H1 (cell line): ENCODE results near the gene ANKLE1. TPM values are rescaled to one million over a fixed set of nuclear protein-coding genes. Genes with fewer than 3 reads are reported as not detected.

Experiments
- CTCF ChIA-PET: fragments of 300-600 bp; sonication (Branson Sonifier 250); formaldehyde crosslinking; loops from one replicate; lab custom pipeline; 2021; ENCODE audit not compliant: partially characterized antibody; lab: Charles Lee
- POLR2A ChIA-PET: fragments of 300-600 bp; sonication (Branson Sonifier 250); formaldehyde crosslinking; loops from one replicate; lab custom pipeline; 2021; ENCODE audit warnings: inconsistent platforms; ENCODE audit not compliant: partially characterized antibody; lab: Charles Lee
- DNase-seq, 2 experiments: peaks; one replicate each; pipeline versions ENCODE4 v3.0.0 to v3.0.0-alpha.2; 2010 to 2022; ENCODE audit warnings: low spot score in 2 of 2, low read depth in 1 of 2, mixed read lengths in 1 of 2
- FAIRE-seq: peaks from 2 replicates; lab custom pipeline; 2011; peaks lifted over from hg19 to GRCh38; lab: Jason Lieb, UNC
- H2AFZ ChIP-seq: 2 replicates; pipeline ENCODE4 v1.8.1; 2012; ENCODE audit warnings: low read length, inconsistent platforms
- H2AK5ac ChIP-seq: 2 replicates; pipeline ENCODE4 v1.6.1; 2013; ENCODE audit warnings: low read depth, low read length
- H2BK120ac ChIP-seq: replicated peaks from 2 replicates; pipeline ENCODE3; 2013; ENCODE audit warnings: low read depth, low read length, inconsistent platforms
- H2BK12ac ChIP-seq: 2 replicates; pipeline ENCODE4 v1.6.1; 2013; ENCODE audit warnings: low read depth, low read length
- H2BK15ac ChIP-seq: 2 replicates; pipeline ENCODE4 v1.6.1; 2013; ENCODE audit warnings: low read length
- H2BK20ac ChIP-seq: 2 replicates; pipeline ENCODE4 v1.6.1; 2013; ENCODE audit warnings: low read length
- H2BK5ac ChIP-seq: 2 replicates; pipeline ENCODE4 v1.6.1; 2013; ENCODE audit warnings: low read depth, low read length
- H3K14ac ChIP-seq: 2 replicates; pipeline ENCODE4 v1.6.1; 2013; ENCODE audit warnings: inconsistent platforms; ENCODE audit not compliant: insufficient read length
- H3K18ac ChIP-seq: 2 replicates; pipeline ENCODE4 v1.6.1; 2013; ENCODE audit warnings: low read length; ENCODE audit errors: extremely low read depth
- H3K23ac ChIP-seq: 2 replicates; pipeline ENCODE4 v1.6.1; 2013; ENCODE audit warnings: inconsistent platforms; ENCODE audit not compliant: insufficient read length
- H3K23me2 ChIP-seq: 2 replicates; pipeline ENCODE4 v1.6.1; 2013; ENCODE audit warnings: low read depth, low read length
- H3K27ac ChIP-seq: 2 replicates; pipeline ENCODE4 v1.6.1; 2011; ENCODE audit warnings: low read depth, low read length, inconsistent platforms
- H3K27me3 ChIP-seq, 4 experiments: replicated peaks in 1 of 4; 1 replicate in 1 of 4; 2 replicates in 3 of 4; pipeline versions ENCODE4 v1.6.1 to v1.8.1; 2011 to 2013; ENCODE audit warnings: low read length in 3 of 4, mild to moderate bottlenecking in 3 of 4, inconsistent platforms in 2 of 4, mixed read lengths in 2 of 4, moderate library complexity in 1 of 4; ENCODE audit not compliant: control insufficient read depth in 3 of 4, insufficient read depth in 3 of 4; ENCODE audit errors: extremely low read depth in 1 of 4
- H3K36me3 ChIP-seq, 4 experiments: 2 replicates each; pipeline versions ENCODE4 v1.6.1 to v1.8.1; 2011 to 2013; ENCODE audit warnings: mild to moderate bottlenecking in 4 of 4, low read length in 3 of 4, moderate library complexity in 2 of 4, control low read depth in 1 of 4, inconsistent platforms in 1 of 4; ENCODE audit not compliant: insufficient read depth in 4 of 4, control insufficient read depth in 2 of 4
- H3K4ac ChIP-seq: replicated peaks from 2 replicates; pipeline ENCODE3; 2013; ENCODE audit warnings: low read length, low read depth, mixed read lengths, inconsistent platforms; ENCODE audit not compliant: insufficient read length
- H3K4me1 ChIP-seq, 4 experiments: replicated peaks in 1 of 4; 1 replicate in 1 of 4; 2 replicates in 3 of 4; pipeline versions ENCODE4 v1.6.1 to v1.8.1; 2011 to 2013; ENCODE audit warnings: low read length in 3 of 4, inconsistent platforms in 2 of 4, mixed read lengths in 1 of 4; ENCODE audit not compliant: insufficient read depth in 4 of 4, control insufficient read depth in 3 of 4
- H3K4me2 ChIP-seq, 2 experiments: 2 replicates each; pipeline versions ENCODE4 v1.6.1 to v1.8.1; 2011 to 2013; ENCODE audit warnings: low read depth in 2 of 2, low read length in 2 of 2, control low read depth in 1 of 2, inconsistent platforms in 1 of 2, mild to moderate bottlenecking in 1 of 2; ENCODE audit not compliant: insufficient read depth in 1 of 2
- H3K4me3 ChIP-seq, 4 experiments: fragments of 200-600, 300-600 bp in 1 of 4; sonication (generic), shearing (Covaris generic), sonication (Bioruptor Twin) in 1 of 4; 2 replicates each; pipeline versions ENCODE4 v1.5.1 to v1.8.1; 2011 to 2016; ENCODE audit warnings: low read length in 4 of 4, low read depth in 3 of 4, control low read depth in 2 of 4, inconsistent platforms in 2 of 4, mild to moderate bottlenecking in 2 of 4, mixed read lengths in 1 of 4, moderate library complexity in 1 of 4; ENCODE audit not compliant: insufficient read depth in 2 of 4; ENCODE audit errors: extremely low read depth in 1 of 4
- H3K56ac ChIP-seq: replicated peaks from 2 replicates; pipeline ENCODE3; 2013; ENCODE audit warnings: low read depth, mild to moderate bottlenecking, mixed read lengths, low read length, inconsistent platforms; ENCODE audit not compliant: insufficient read length
- H3K79me1 ChIP-seq: 2 replicates; pipeline ENCODE4 v1.6.1; 2013; ENCODE audit warnings: low read depth, low read length, control low read depth
- H3K79me2 ChIP-seq, 2 experiments: 2 replicates each; pipeline versions ENCODE4 v1.6.1 to v1.8.1; 2012 to 2013; ENCODE audit warnings: low read length in 2 of 2, mild to moderate bottlenecking in 2 of 2, inconsistent platforms in 1 of 2; ENCODE audit not compliant: insufficient read depth in 2 of 2, control insufficient read depth in 1 of 2
- H3K9ac ChIP-seq, 4 experiments: replicated peaks in 1 of 4; 1 replicate in 1 of 4; 2 replicates in 3 of 4; pipeline versions ENCODE4 v1.6.1 to v1.8.1; 2011 to 2013; ENCODE audit warnings: low read depth in 3 of 4, low read length in 3 of 4, control low read depth in 2 of 4, mild to moderate bottlenecking in 2 of 4, moderate library complexity in 2 of 4, inconsistent platforms in 1 of 4; ENCODE audit errors: extremely low read depth in 1 of 4
- H3K9me3 ChIP-seq, 2 experiments: 2 replicates each; pipeline versions ENCODE4 v1.6.1 to v1.8.1; 2012 to 2013; ENCODE audit warnings: mild to moderate bottlenecking in 2 of 2, moderate library complexity in 2 of 2, control low read depth in 1 of 2, inconsistent platforms in 1 of 2, low read depth in 1 of 2, low read length in 1 of 2, mixed read lengths in 1 of 2; ENCODE audit not compliant: insufficient read depth in 2 of 2
- H4K20me1 ChIP-seq, 2 experiments: replicated peaks in 1 of 2; 2 replicates each; pipeline versions ENCODE3 to v1.8.1; 2011 to 2013; ENCODE audit warnings: inconsistent platforms in 2 of 2, low read length in 2 of 2, mild to moderate bottlenecking in 1 of 2; ENCODE audit not compliant: insufficient read depth in 2 of 2, control insufficient read depth in 1 of 2
- H4K5ac ChIP-seq: 2 replicates; pipeline ENCODE4 v1.6.1; 2013; ENCODE audit warnings: low read length, low read depth, mixed read lengths, inconsistent platforms; ENCODE audit not compliant: insufficient read length
- H4K8ac ChIP-seq: 2 replicates; pipeline ENCODE4 v1.8.0; 2013; ENCODE audit warnings: mild to moderate bottlenecking, moderate library complexity, low read length, inconsistent platforms; ENCODE audit not compliant: insufficient read depth; ENCODE audit errors: extremely low read depth
- H4K91ac ChIP-seq: replicated peaks from 2 replicates; pipeline ENCODE3; 2013; ENCODE audit warnings: low read length, mixed read lengths, inconsistent platforms; ENCODE audit not compliant: insufficient read length
- CBX8 ChIP-seq: fragments of 300-800, 300-1000 bp; sonication (generic); IDR thresholded peaks from 2 replicates; pipeline ENCODE4 v1.7.1; 2016; ENCODE audit warnings: low read depth, low read length, borderline replicate concordance
- CHD1 ChIP-seq: IDR thresholded peaks from 2 replicates; pipeline ENCODE4 v1.6.1; 2012; ENCODE audit warnings: low read depth, low read length, improper control_type of control experiment
- GTF2F1 ChIP-seq: IDR thresholded peaks from 2 replicates; pipeline ENCODE4 v1.6.1; 2012; ENCODE audit warnings: low read depth, low read length, improper control_type of control experiment, borderline replicate concordance
- SAP30 ChIP-seq: fragments of 300-600 bp; sonication (generic); IDR thresholded peaks from 2 replicates; pipeline ENCODE4 v1.7.1; 2012; ENCODE audit warnings: low read length, moderate library complexity, mild to moderate bottlenecking, inconsistent platforms; ENCODE audit not compliant: insufficient read depth, insufficient replicate concordance
- WGBS, 2 experiments: shearing (Covaris generic) in 1 of 2; methylation state at CpG; one replicate each; pipeline versions ENCODE4 v1.1.6 to v1.1.7; 2013 to 2015; ENCODE audit warnings: low lambda C conversion rate in 2 of 2, mixed read lengths in 2 of 2, inconsistent platforms in 1 of 2, low coverage in 1 of 2, missing lambda C conversion rate in 1 of 2; ENCODE audit not compliant: insufficient replicate concordance in 2 of 2, insufficient coverage in 1 of 2, insufficient read length in 1 of 2; ENCODE audit errors: extremely low coverage in 1 of 2, missing lambda C conversion rate in 1 of 2; 5-methylcytosine and 5-hydroxymethylcytosine counted together
- polyA plus RNA-seq, 7 experiments: library from polyadenylated mRNA; depleted of rRNA in 3 of 7; stranded (reverse) in 5 of 7; unstranded in 2 of 7; fragments of >200 nt in 5 of 7; fragments of 200-250 nt in 2 of 7; gene quantifications; 1 replicate in 5 of 7; 2 replicates in 1 of 7; 4 replicates in 1 of 7; pipeline versions ENCODE4 v1.2.1 to v1.2.3, GENCODE V29; 2011 to 2013; ENCODE audit warnings: missing spikeins in 2 of 7, mixed read lengths in 2 of 7
- total RNA-seq: library from RNA; stranded (reverse); fragmentation: NEBNext Ultra II Directional; extraction: Animal tissue kit (Norgen Biotek cat#: 25700); gene quantifications from 2 replicates; pipeline ENCODE4 v1.2.1, GENCODE V29; 2021

Gene ANKLE1
- total and polyA plus RNA-seq, 2 of the 8 experiments (the other 6 are each of a cell fraction or from before 2014, with no cell fraction given), result 6.1 to 9.6 TPM

DNA sequence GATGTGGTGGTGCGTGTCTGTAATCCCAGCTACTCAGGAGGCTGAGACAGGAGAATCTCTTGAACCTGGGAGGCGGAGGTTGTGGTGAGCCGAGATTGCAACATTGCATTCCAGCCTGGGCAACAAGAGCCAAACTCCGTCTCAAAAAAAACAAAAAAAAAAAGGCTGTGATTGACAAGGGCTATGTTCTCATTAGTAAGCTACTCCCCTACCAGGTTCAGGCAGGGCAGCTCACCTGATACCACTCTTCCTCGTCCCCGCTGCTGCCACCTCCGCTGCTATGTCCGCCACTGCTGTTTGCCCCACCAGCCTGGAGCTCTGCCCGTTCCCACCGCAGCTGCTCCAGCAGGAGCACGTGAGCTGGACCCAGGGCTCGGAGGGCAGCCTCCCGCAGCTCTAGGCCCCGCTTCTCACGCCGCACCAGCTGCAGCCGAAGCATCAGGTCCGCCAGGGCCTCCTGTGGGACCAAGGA is 26.5 kb upstream of the ANKLE1 start:
- no peak overlapping the region for H3K18ac ChIP-seq
- DNase-seq, result no peak
- H2AFZ ChIP-seq, result no peak overlapping the region
- H3K9ac ChIP-seq, result no peak overlapping the region
- no peaks in the 10 kb centered on the region for H3K4me1 ChIP-seq
- H3K4me2 ChIP-seq, result no peak overlapping the region
- no peak overlapping the region for H2BK20ac ChIP-seq
- no peak overlapping the region; the same call in 1 of the 2 replicates for H2BK12ac ChIP-seq
- H3K14ac ChIP-seq, result no peak overlapping the region
- no peak overlapping the region for H4K91ac ChIP-seq
- no peak overlapping the region for H4K8ac ChIP-seq
- no peaks in the 10 kb centered on the region for H3K23me2 ChIP-seq
- H2BK120ac ChIP-seq, result no peak overlapping the region
- H2AK5ac ChIP-seq, result no peak overlapping the region
- no peak for FAIRE-seq
- H3K79me2 ChIP-seq, result no peaks in the 10 kb centered on the region
- CTCF ChIA-PET, result interaction anchor here (0.6 to 2.9 kb wide), 9 partner anchors 9 to 483 kb away, joined by 3 to 15 read pairs (median 4); partner anchors contain the start of gene USHBP1
- H2BK5ac ChIP-seq, result no peak overlapping the region
- H3K4ac ChIP-seq, result no peak overlapping the region
- POLR2A ChIA-PET, result interaction anchor here (0.6 to 1.9 kb wide), 5 partner anchors 10 to 29 kb away, joined by 3 to 5 read pairs (median 3); partner anchors contain the start of genes OCEL1 and USHBP1
- H3K9me3 ChIP-seq, result peaks cover 15 to 16% of the 10 kb centered on the region in 2 experiments; a peak in 3 of 4 replicates
- H3K79me1 ChIP-seq, result no peaks in the 10 kb centered on the region
- no peak overlapping the region for H2BK15ac ChIP-seq
- H3K56ac ChIP-seq, result no peak overlapping the region
- no peaks in the 10 kb centered on the region for H3K27me3 ChIP-seq
- no peaks in the 10 kb centered on the region for H4K20me1 ChIP-seq
- no peak overlapping the region for H4K5ac ChIP-seq
- H3K23ac ChIP-seq, result no peak overlapping the region
- H3K4me3 ChIP-seq, result no peak overlapping the region
- TF ChIP-seq CHD1, result no peak
- TF ChIP-seq GTF2F1, result no peak
- TF ChIP-seq SAP30, result no peak
- no peak for TF ChIP-seq CBX8
- no peak overlapping the region for H3K27ac ChIP-seq
- 88% methylated on average over 14 of the region's 18 CpGs; no CpG with 5 or more reads in 1 of the 2 experiments for WGBS, 2 experiments
- H3K36me3 ChIP-seq, result peaks cover 2 to 13% (median 4%) of the 10 kb centered on the region in 4 experiments; a peak in 4 of 8 replicates
